Panc1 (cell line): ENCODE measurements around the gene VSTM2L. TPM values are rescaled to one million over a fixed set of nuclear protein-coding genes. Genes with fewer than 3 reads are reported as not detected.

Experiments
- ATAC-seq: fragments of 200-7000 bp; cut with Tn5 transposase; 2 replicates; pipeline ENCODE4 v1.9.1; 2020; ENCODE audit warnings: mild to moderate bottlenecking, moderate library complexity
- BruUV-seq: library from RNA; stranded (reverse); fragments of 400-500 nt; replicated peaks from 2 replicates; lab custom pipeline; 2021; lab: Mats Ljungman, UMichigan
- CTCF ChIA-PET: fragments of 300-600 bp; sonication (Branson Sonifier 250); formaldehyde crosslinking; loops from one replicate; lab custom pipeline; 2022; ENCODE audit warnings: antibody characterized with exemption; lab: Charles Lee
- POLR2A ChIA-PET: fragments of 300-600 bp; sonication (Branson Sonifier 250); formaldehyde crosslinking; loops from one replicate; lab custom pipeline; 2022; ENCODE audit warnings: antibody characterized with exemption; lab: Charles Lee
- DNase-seq: peaks from one replicate; pipeline ENCODE4 v3.0.0-alpha.2; 2010; ENCODE audit warnings: low read depth, low spot score
- H3K27ac ChIP-seq: 2 replicates; pipeline ENCODE4 v1.5.1; 2011; ENCODE audit warnings: mild to moderate bottlenecking, low read length, inconsistent platforms
- H3K27me3 ChIP-seq: fragments of 200-500 bp; sonication (Bioruptor generic); 2 replicates; pipeline ENCODE4 v1.6.0; 2014; ENCODE audit warnings: low read length, inconsistent platforms; ENCODE audit not compliant: control insufficient read depth, insufficient read depth
- H3K36me3 ChIP-seq: fragments of 200-500 bp; sonication (Bioruptor generic); 2 replicates; pipeline ENCODE4 v1.5.1; 2014; ENCODE audit warnings: inconsistent platforms, mild to moderate bottlenecking, low read length, moderate library complexity; ENCODE audit not compliant: control insufficient read depth, insufficient read depth
- H3K4me1 ChIP-seq: 2 replicates; pipeline ENCODE4 v1.5.1; 2011; ENCODE audit warnings: inconsistent platforms, mild to moderate bottlenecking, low read length, moderate library complexity; ENCODE audit not compliant: control insufficient read depth, insufficient read depth
- H3K4me3 ChIP-seq, 2 experiments: 2 replicates each; pipeline ENCODE4 v1.5.1; 2011 to 2012; ENCODE audit warnings: low read depth in 2 of 2, low read length in 2 of 2, mild to moderate bottlenecking in 2 of 2, inconsistent platforms in 1 of 2, moderate library complexity in 1 of 2
- H3K9me3 ChIP-seq: fragments of 200-500 bp; sonication (Bioruptor generic); 2 replicates; pipeline ENCODE4 v1.5.1; 2014; ENCODE audit warnings: low read depth, mild to moderate bottlenecking, inconsistent platforms, low read length, moderate library complexity; ENCODE audit not compliant: control insufficient read depth, insufficient read depth
- POLR2AphosphoS5 ChIP-seq: IDR thresholded peaks from 2 replicates; pipeline ENCODE4 v1.6.1; 2012; ENCODE audit warnings: mild to moderate bottlenecking, low read depth, low read length, moderate library complexity
- REST ChIP-seq, 2 experiments: IDR thresholded peaks; 2 replicates each; pipeline ENCODE4 v1.6.1; 2011 to 2012; ENCODE audit warnings: low read depth in 2 of 2, control low read depth in 1 of 2, low read length in 1 of 2, mild to moderate bottlenecking in 1 of 2, moderate library complexity in 1 of 2; ENCODE audit not compliant: insufficient read depth in 1 of 2
- SIN3A ChIP-seq: IDR thresholded peaks from 2 replicates; pipeline ENCODE4 v1.6.1; 2012; ENCODE audit warnings: low read depth, mild to moderate bottlenecking, low read length, moderate library complexity, borderline replicate concordance; ENCODE audit not compliant: insufficient read depth
- TCF7L2 ChIP-seq: IDR thresholded peaks from 2 replicates; pipeline ENCODE4 v1.6.1; 2011; ENCODE audit warnings: mild to moderate bottlenecking, low read depth, low read length, inconsistent platforms
- in situ Hi-C: cut with HindIII; loops from 2 replicates; pipeline ENCODE4 v1.10.0; 2016; ENCODE audit warnings: low sequenced_read_pairs, low pct_unique_long_range_greater_than_20kb
- intact Hi-C: fragments of 100-400 bp; cut with micrococcal nuclease; formaldehyde crosslinking; loops from one replicate; pipeline ENCODE4 v1.10.0; 2022; ENCODE audit not compliant: unreplicated experiment
- total RNA-seq: library from RNA; stranded (reverse); gene quantifications from one replicate; pipeline ENCODE4 v1.2.1, GENCODE V29; 2021; ENCODE audit not compliant: unreplicated experiment
- TF ChIP-seq, protein P1 (sequence below): fragments of 450-650 bp; IDR thresholded peaks from 2 replicates; pipeline ENCODE4 v1.5.1; 2017; ENCODE audit warnings: mild to moderate bottlenecking

VSTM2L gene
- total RNA-seq, 1 experiment from 2014 or later: 16.0 TPM

DNA sequence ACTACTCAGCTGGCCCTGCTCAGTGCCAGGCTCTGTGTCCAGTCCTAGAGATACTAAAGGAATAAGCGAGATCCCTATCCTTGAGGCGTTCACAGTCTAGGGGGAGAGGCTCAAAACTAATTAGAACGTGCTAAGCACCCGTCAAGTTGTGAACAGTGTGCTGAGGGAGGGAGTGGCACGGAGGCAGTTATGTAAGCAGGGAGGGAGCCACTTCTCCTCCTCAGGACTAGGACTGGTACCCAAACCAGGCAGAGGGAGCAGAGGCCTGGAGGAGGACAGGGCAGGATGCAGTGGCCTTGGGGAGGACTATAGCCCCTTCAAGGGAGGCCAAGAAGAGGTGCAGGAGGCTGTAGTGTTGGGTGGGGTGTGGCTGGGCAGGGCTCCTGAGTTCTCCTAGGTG is 39.6 kb upstream of the VSTM2L start:
- Histone ChIP-seq H3K4me1 (no peaks in the 10 kb centered on the region), H3K9me3 (no peaks in the 10 kb centered on the region), H3K27me3 (no peaks in the 10 kb centered on the region), H3K4me3 (no peak overlapping the region), H3K27ac (no peak overlapping the region), H3K36me3 (no peaks in the 10 kb centered on the region; the same call in 1 of the 2 replicates)
- in situ Hi-C loops: no loop called here
- BruUV-seq: no TSS peak
- POLR2A ChIA-PET: no interaction called here
- CTCF ChIA-PET: no interaction called here
- TF ChIP-seq, protein P1, sequence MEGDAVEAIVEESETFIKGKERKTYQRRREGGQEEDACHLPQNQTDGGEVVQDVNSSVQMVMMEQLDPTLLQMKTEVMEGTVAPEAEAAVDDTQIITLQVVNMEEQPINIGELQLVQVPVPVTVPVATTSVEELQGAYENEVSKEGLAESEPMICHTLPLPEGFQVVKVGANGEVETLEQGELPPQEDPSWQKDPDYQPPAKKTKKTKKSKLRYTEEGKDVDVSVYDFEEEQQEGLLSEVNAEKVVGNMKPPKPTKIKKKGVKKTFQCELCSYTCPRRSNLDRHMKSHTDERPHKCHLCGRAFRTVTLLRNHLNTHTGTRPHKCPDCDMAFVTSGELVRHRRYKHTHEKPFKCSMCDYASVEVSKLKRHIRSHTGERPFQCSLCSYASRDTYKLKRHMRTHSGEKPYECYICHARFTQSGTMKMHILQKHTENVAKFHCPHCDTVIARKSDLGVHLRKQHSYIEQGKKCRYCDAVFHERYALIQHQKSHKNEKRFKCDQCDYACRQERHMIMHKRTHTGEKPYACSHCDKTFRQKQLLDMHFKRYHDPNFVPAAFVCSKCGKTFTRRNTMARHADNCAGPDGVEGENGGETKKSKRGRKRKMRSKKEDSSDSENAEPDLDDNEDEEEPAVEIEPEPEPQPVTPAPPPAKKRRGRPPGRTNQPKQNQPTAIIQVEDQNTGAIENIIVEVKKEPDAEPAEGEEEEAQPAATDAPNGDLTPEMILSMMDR: no peak
- no peak for TF ChIP-seq TCF7L2
- TF ChIP-seq SIN3A: no peak
- no peak for TF ChIP-seq REST (IDR thresholded peaks at IDR 0.05; ENCODE audit: insufficient read depth in 1 of 2, low read depth in 2 of 2, low read length in 1 of 2)
- no peak for TF ChIP-seq POLR2AphosphoS5
- no peak for ATAC-seq
- intact Hi-C loops: no loop called here
- no peak for DNase-seq

- Histone ChIP-seq H3K4me1 (no peaks in the 10 kb centered on the region), H3K27ac (no peak overlapping the region), H3K9me3 (no peaks in the 10 kb centered on the region), H3K27me3 (no peaks in the 10 kb centered on the region), H3K4me3 (no peak overlapping the region), H3K36me3 (no peaks in the 10 kb centered on the region; the same call in 1 of the 2 replicates)
- TF ChIP-seq REST (IDR thresholded peaks at IDR 0.05; ENCODE audit: insufficient read depth in 1 of 2, low read depth in 2 of 2, low read length in 1 of 2) (no peak), POLR2AphosphoS5 (no peak), SIN3A (no peak), TCF7L2 (no peak)
- TF ChIP-seq, protein P1: no peak
- in situ Hi-C loops (no loop called here), intact Hi-C loops (no loop called here)
- no peak for ATAC-seq
- CTCF ChIA-PET: no interaction called here
- POLR2A ChIA-PET: no interaction called here
- DNase-seq: no peak
- no TSS peak for BruUV-seq
Observed at GRCh38 chr20:37864298-37864697, 38.6 kb upstream of the VSTM2L start.
